K562 (cell line): ENCODE results near the gene CMTM1. TPM values are rescaled to one million over a fixed set of nuclear protein-coding genes. Genes with fewer than 3 reads are reported as not detected.

Experiments used
- ARID1B ChIP-seq: fragments of 450-650 bp; IDR thresholded peaks from 2 replicates; pipeline ENCODE4 v1.6.1; 2016; ENCODE audit warnings: antibody characterized with exemption, mild to moderate bottlenecking, inconsistent platforms
- ATF3 ChIP-seq, 2 experiments: fragments of 450-650 bp in 1 of 2; sonication (generic) in 1 of 2; formaldehyde crosslinking in 1 of 2; IDR thresholded peaks in 1 of 2; conservative IDR thresholded peaks in 1 of 2; 2 replicates each; pipeline versions ENCODE4 v1.6.1 to v1.8.1; 2016 to 2023; ENCODE audit warnings: mild to moderate bottlenecking in 2 of 2, moderate library complexity in 2 of 2, inconsistent platforms in 1 of 2, missing genetic modification reagents in 1 of 2
- ATF7 ChIP-seq: fragments of 450-650 bp; IDR thresholded peaks from 2 replicates; pipeline ENCODE4 v1.7.1; 2014; ENCODE audit warnings: mild to moderate bottlenecking, moderate library complexity
- CBFA2T3 ChIP-seq: fragments of 450-650 bp; IDR thresholded peaks from 2 replicates; pipeline ENCODE4 v1.6.1; 2017
- CHD4 ChIP-seq: fragments of 200-600 bp; sonication (generic); IDR thresholded peaks from 3 replicates; pipeline ENCODE4 v1.6.1; 2012; ENCODE audit warnings: low read depth, mild to moderate bottlenecking, mixed read lengths, low read length, inconsistent platforms; ENCODE audit not compliant: insufficient read depth, insufficient replicate concordance, poor library complexity, severe bottlenecking
- DNMT1 ChIP-seq: fragments of 450-650 bp; IDR thresholded peaks from 2 replicates; pipeline ENCODE4 v1.6.1; 2016; ENCODE audit warnings: antibody characterized with exemption, mild to moderate bottlenecking
- ESRRA ChIP-seq: fragments of 450-650 bp; IDR thresholded peaks from 2 replicates; pipeline ENCODE4 v1.6.1; 2014; ENCODE audit warnings: low read depth, mild to moderate bottlenecking, moderate library complexity, borderline replicate concordance
- JUND ChIP-seq, 2 experiments: IDR thresholded peaks; 2 replicates in 1 of 2; 3 replicates in 1 of 2; pipeline ENCODE4 v1.6.1; 2011; ENCODE audit warnings: borderline replicate concordance in 2 of 2, low read depth in 2 of 2, low read length in 2 of 2, improper control_type of control experiment in 1 of 2, missing biosample characterization in 1 of 2, missing genetic modification characterization in 1 of 2, missing genetic modification reagents in 1 of 2
- KLF10 ChIP-seq: fragments of 250-450 bp; sonication (Bioruptor Pico); IDR thresholded peaks from 2 replicates; pipeline ENCODE4 v1.6.1; 2021; ENCODE audit warnings: matching md5 sums
- MAFF ChIP-seq: IDR thresholded peaks from 2 replicates; pipeline ENCODE4 v1.6.1; 2012; ENCODE audit warnings: low read length, improper control_type of control experiment
- MAFK ChIP-seq: IDR thresholded peaks from 2 replicates; pipeline ENCODE4 v1.6.1; 2011; ENCODE audit warnings: low read length, improper control_type of control experiment
- NEUROD1 ChIP-seq: fragments of 150-350 bp; IDR thresholded peaks from 2 replicates; pipeline ENCODE4 v1.6.1; 2014; ENCODE audit warnings: borderline replicate concordance, low read length, low read depth; ENCODE audit not compliant: partially characterized antibody
- NFE2 ChIP-seq: IDR thresholded peaks from 2 replicates; pipeline ENCODE4 v1.6.1; 2014; ENCODE audit warnings: antibody characterized with exemption, low read depth
- NRF1 ChIP-seq, 2 experiments: fragments of 450-650 bp; IDR thresholded peaks in 1 of 2; conservative IDR thresholded peaks in 1 of 2; 2 replicates each; pipeline ENCODE4 v1.6.1; 2014; ENCODE audit warnings: mild to moderate bottlenecking in 2 of 2
- SETDB1 ChIP-seq: IDR thresholded peaks from one replicate; pipeline ENCODE4 v1.6.1; 2012; ENCODE audit warnings: low read length, control low read depth, inconsistent platforms
- SNRNP70 ChIP-seq: fragments of 200-400 bp; formaldehyde crosslinking; optimal IDR thresholded peaks from 2 replicates; pipeline ENCODE3; 2017; ENCODE audit warnings: low read depth, low read length
- SOX6 ChIP-seq: fragments of 450-650 bp; IDR thresholded peaks from 2 replicates; pipeline ENCODE4 v1.6.1; 2014; ENCODE audit warnings: mild to moderate bottlenecking
- TAF9B ChIP-seq: fragments of 450-650 bp; IDR thresholded peaks from 2 replicates; pipeline ENCODE4 v1.6.1; 2018; ENCODE audit warnings: mild to moderate bottlenecking; ENCODE audit not compliant: partially characterized antibody
- TCF7 ChIP-seq: sonication (generic); IDR thresholded peaks from 2 replicates; pipeline ENCODE4 v1.6.1; 2016; ENCODE audit warnings: antibody characterized with exemption, borderline replicate concordance
- TEAD2 ChIP-seq: fragments of 450-650 bp; IDR thresholded peaks from 2 replicates; pipeline ENCODE4 v1.6.1; 2016; ENCODE audit warnings: missing genetic modification characterization, control low read depth, missing compliant biosample characterization
- TOE1 ChIP-seq, 2 experiments: fragments of 450-650 bp in 1 of 2; sonication (generic) in 1 of 2; formaldehyde crosslinking in 1 of 2; IDR thresholded peaks; 2 replicates each; pipeline versions ENCODE4 v1.7.1 to v1.8.0; 2016 to 2022; ENCODE audit warnings: borderline replicate concordance in 2 of 2, mild to moderate bottlenecking in 2 of 2, antibody characterized with exemption in 1 of 2, inconsistent platforms in 1 of 2, low read depth in 1 of 2, missing genetic modification reagents in 1 of 2, moderate library complexity in 1 of 2
- U2AF1 ChIP-seq: fragments of 200-400 bp; formaldehyde crosslinking; optimal IDR thresholded peaks from 2 replicates; pipeline ENCODE3; 2017; ENCODE audit warnings: mild to moderate bottlenecking, low read depth, low read length, moderate library complexity
- ZBTB7A ChIP-seq: IDR thresholded peaks from 2 replicates; pipeline ENCODE4 v1.6.1; 2011; ENCODE audit warnings: low read depth, mild to moderate bottlenecking, low read length, moderate library complexity, borderline replicate concordance; ENCODE audit not compliant: control insufficient read depth
- ZEB2 ChIP-seq: fragments of 450-650 bp; IDR thresholded peaks from 2 replicates; pipeline ENCODE4 v1.6.1; 2016
- ZFP1 ChIP-seq: fragments of 450-650 bp; formaldehyde crosslinking; IDR thresholded peaks from 2 replicates; pipeline ENCODE4 v1.4.0; 2020; ENCODE audit warnings: mild to moderate bottlenecking, mixed read lengths
- polyA plus RNA-seq, 8 experiments: library from polyadenylated mRNA; depleted of rRNA in 4 of 8; stranded (reverse) in 5 of 8; unstranded in 3 of 8; fragments of >200 nt; fragmentation: Nextera tagmentation in 2 of 8; fragmentation: Illumina TruSeq in 1 of 8; extraction: Ambion mirVana in 2 of 8; extraction: Trizol in 1 of 8; gene quantifications; 2 replicates each; pipeline versions ENCODE4 v1.2.1 to v1.2.3, GENCODE V29; 2011 to 2014; ENCODE audit warnings: inconsistent platforms in 1 of 8, missing spikeins in 1 of 8
- total RNA-seq, 7 experiments: library from RNA; depleted of rRNA in 6 of 7; stranded (reverse); fragments of >200 nt in 6 of 7; fragmentation: Illumina TruSeq in 2 of 7; extraction: Trizol in 2 of 7; gene quantifications; 2 replicates each; pipeline versions ENCODE4 v1.2.1 to v1.2.3, GENCODE V29; 2011 to 2021; ENCODE audit warnings: low replicate concordance in 1 of 7
- TF ChIP-seq, protein P1 (sequence below): fragments of 200-800 bp; sonication (Bioruptor generic); IDR thresholded peaks from 2 replicates; pipeline ENCODE4 v1.6.1; 2017; ENCODE audit warnings: missing genetic modification characterization, missing compliant biosample characterization

Gene CMTM1
- total and polyA plus RNA-seq, 9 of the 15 experiments (the other 6 are each of a cell fraction or from before 2014, with no cell fraction given) = 0.25 to 2.6 (median 1.1) TPM; not detected in 2

DNA sequence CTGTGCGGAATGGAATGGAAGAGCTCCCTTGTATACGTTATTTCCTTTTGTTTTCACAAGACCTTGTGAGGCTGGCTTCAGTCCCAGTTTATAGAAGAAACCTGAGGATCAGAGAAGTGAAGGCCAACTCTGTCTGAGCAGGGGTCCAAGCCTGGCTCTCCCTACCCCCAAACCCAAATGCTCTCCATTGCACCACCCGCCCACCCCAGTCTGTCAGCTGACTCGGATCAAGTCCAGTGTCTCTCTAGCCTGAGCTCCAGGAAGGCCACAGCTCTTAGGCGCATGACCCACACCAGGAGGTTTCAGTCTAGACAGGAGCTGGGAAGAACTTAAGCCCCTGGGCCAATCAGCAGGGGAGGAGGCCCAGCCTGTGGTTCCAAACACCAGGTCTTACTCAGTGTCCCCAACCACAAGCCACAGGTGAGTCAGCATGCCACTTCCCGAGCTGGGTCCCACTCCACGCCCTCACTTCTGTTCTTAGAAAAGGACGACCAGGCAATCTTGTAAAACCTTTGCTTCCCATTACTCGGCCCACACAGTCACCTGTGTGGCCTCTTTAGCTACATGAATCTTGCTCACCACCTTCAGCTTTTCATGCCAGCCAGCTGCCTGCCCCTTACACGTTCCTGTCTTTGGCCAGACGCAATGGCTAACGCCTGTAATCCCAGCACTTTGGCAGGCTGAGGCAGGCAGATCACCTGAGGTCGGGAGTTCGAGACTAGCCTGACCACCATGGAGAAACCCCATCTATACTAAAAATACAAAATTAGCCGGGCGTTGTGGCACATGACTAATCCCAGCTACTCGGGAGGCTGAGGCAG is 44.1 kb upstream of the CMTM1 start (continued):
- TF ChIP-seq ESRRA (peak; percentile 68; the same call in 1 of the 2 replicates), CBFA2T3 (peak; percentile 43; the same call in 1 of the 2 replicates), MAFF (no peak), ZBTB7A (no peak), KLF10 (no peak), TAF9B (no peak), NRF1 (conservative IDR thresholded peaks at IDR 0.05 in 1 of 2, IDR thresholded peaks at IDR 0.05 in 1 of 2) (peak; percentile 19 to 30; a peak in 1 of 4 replicates), DNMT1 (no peak), ARID1B (peak; percentile 74), CHD4 (no peak), JUND (IDR thresholded peaks at IDR 0.05; ENCODE audit: borderline replicate concordance, low read depth, low read length) (peak; percentile 84), JUND (tag; IDR thresholded peaks at IDR 0.05; ENCODE audit: borderline replicate concordance, low read depth, low read length) (peak; percentile 66; the same call in 1 of the 3 replicates), U2AF1 (no peak), TEAD2 (tag) (no peak), SETDB1 (no peak), ATF3 (IDR thresholded peaks at IDR 0.05) (peak; percentile 85), ATF3 (CRISPR knock-in tag; conservative IDR thresholded peaks at IDR 0.05) (no peak), TOE1 (IDR thresholded peaks at IDR 0.05; ENCODE audit: borderline replicate concordance) (0 out of 2 replicates have a peak, but pooled peaks have one; percentile 41), TOE1 (CRISPR knock-in tag; IDR thresholded peaks at IDR 0.05; ENCODE audit: borderline replicate concordance, low read depth) (no peak), SNRNP70 (no peak), MAFK (peak; percentile 14; the same call in 1 of the 2 replicates), NEUROD1 (peak; percentile 36), TCF7 (no peak), ZFP1 (no peak), NFE2 (peak; percentile 63), ZEB2 (peak; percentile 69; the same call in 1 of the 2 replicates), SOX6 (peak; percentile 30; the same call in 1 of the 2 replicates), ATF7 (peak; percentile 34; the same call in 1 of the 2 replicates)
- TF ChIP-seq, protein P1, sequence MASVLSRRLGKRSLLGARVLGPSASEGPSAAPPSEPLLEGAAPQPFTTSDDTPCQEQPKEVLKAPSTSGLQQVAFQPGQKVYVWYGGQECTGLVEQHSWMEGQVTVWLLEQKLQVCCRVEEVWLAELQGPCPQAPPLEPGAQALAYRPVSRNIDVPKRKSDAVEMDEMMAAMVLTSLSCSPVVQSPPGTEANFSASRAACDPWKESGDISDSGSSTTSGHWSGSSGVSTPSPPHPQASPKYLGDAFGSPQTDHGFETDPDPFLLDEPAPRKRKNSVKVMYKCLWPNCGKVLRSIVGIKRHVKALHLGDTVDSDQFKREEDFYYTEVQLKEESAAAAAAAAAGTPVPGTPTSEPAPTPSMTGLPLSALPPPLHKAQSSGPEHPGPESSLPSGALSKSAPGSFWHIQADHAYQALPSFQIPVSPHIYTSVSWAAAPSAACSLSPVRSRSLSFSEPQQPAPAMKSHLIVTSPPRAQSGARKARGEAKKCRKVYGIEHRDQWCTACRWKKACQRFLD = 0 out of 2 replicates have a peak, but pooled peaks have one; percentile 77
